HG02885 (cell line): Measurements from ENCODE around the gene ZNF175.
"Not testable (repeated sequence)": the region's sequence is repeated elsewhere in the genome, so short reads cannot be mapped to it uniquely, and the experiment has no call there.

ENCODE experiments used
- ATAC-seq: cut with Tn5 transposase; IDR thresholded peaks from one replicate; pipeline ENCODE4 v1.9.1; 2021; ENCODE audit warnings: mild to moderate bottlenecking; ENCODE audit not compliant: unreplicated experiment, poor library complexity

The ZNF175 gene

DNA sequence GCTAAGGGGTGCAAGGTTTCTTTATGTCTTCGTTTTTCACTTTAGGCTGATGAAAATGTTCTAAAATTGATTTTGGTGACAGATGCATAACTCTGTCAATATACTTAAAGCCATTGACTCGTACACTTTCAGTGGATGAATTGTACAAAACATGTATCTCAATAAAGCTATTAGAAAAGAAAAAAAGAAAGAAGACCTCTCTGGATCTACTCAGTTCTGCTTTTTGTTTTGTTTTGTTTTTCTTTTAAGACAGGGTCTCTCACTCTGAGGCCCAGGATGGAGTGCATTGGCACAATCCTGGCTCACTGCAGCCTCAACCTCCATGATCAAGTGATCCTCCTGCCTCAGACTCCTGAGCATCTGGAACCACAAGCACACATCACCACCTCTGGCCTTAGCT lies 55.6 kb downstream of the ZNF175 start:
- ATAC-seq, result no peak

DNA sequence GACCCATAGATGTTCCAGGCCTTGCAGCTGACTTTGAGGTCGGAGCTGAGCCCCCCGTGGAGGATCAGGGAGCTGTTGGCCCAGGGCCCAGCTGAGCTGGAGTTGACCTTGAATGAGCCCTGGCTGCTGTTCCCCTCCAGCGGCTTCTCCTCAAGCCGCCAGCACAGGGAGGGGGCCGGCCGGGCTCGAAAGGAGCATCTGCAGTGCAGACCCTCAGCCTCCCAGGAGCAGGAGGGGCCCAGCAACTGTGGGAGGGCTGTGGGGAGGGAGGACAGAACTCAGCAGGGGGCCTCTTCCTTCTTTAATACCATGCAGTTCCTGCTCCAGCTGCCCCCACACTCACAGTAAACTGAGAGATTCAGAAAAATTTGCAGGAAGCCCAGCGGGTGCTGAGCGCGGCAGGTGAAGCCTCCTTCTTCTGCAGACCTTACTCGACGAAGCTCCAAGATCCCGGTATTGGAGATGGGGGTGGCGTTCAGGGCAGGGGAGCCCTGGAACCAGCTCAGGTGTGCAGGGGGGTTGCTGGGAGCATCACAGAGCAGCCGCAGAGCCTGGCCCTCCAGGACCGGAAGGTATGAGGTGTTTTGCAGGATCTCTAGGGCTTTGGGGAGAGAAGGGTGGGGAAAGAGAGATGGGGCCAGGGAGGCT lies 56.5 kb downstream of the ZNF175 start:
- ATAC-seq, result no peak

DNA sequence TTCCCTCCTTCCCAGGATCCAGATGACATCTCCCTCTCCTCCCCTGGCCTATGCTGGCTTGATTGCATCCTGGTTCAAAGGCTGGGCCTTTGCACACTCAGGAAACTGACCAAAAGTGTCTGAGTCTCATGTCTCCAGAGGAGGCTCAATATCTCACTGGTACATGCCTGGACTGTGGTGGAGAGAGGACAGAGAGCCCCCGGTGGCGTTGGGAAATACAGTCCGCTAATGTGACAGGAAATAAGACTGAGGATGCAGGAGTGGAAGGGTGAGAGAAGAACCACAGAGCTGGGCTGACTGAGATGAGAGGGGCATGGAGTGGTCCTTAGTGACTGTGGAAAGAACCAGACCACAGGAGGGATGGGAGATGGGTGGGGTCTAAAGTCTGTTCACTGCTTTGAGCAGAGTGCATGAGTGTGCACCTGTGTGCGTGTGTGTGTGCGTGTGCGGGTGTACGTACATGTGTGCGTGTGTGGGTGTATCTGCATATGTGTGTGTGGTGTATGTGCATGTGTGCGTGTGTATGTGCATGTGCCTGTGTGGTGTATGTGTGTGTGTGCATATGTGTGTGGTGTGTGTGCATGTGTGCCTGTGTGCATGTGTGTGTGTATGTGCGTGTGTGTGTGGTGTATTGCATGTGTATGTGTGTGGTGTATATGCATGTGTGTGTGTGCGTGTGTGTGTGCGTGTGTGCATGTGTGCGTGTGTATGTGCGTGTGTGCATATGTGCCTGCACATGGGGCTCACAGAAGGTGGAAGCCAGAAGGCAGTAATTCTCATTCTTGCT lies 57.3 kb downstream of the ZNF175 start:
- no peak for ATAC-seq

DNA sequence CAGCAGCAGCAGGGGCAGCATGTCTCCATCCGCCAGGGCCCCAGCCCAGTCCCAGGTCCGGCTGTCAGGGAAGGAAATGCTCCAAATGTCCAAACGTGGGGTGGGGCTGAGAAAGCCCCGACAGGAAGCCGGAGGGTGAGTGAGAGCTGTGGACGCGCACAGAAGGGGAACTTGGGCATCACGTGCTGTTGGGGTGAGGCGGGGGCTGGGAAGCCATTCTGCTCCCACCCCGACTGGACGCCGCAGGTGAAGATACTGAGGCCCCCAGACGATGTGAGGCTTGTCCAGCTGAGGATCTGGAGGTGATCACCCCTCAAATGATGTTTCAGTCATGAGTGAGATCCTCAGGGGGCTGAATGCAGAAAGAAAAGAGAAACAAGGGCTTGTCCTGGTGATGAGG lies 59.2 kb downstream of the ZNF175 start, which contains the start of gene SIGLEC5:
Gene SIGLEC5, minus strand, starts transcription at position 87 of the 400 bp plus-strand sequence. Its CDS starts 66 bp downstream, at position 21.
- not testable (repeated sequence) for ATAC-seq

DNA sequence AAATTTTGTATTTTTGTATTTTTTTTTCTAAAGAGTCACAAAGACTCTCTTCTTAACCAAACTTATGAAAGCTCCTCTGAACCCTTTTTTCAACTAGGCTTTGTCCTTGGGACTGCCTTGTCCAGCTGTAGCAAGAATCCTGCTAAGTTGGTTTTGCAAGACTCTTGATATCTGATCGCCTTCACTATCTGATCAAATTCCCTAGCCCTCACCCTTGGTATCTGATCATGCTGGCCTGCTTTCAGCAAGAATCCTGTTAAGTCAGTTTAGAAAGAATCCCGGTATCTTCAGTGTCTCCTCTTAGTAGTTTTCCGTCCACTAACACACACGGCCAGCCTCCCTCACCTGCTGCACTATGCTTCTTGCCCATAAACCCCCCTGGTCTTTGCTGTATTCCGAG lies 61.0 kb downstream of the ZNF175 start:
- no peak for ATAC-seq

DNA sequence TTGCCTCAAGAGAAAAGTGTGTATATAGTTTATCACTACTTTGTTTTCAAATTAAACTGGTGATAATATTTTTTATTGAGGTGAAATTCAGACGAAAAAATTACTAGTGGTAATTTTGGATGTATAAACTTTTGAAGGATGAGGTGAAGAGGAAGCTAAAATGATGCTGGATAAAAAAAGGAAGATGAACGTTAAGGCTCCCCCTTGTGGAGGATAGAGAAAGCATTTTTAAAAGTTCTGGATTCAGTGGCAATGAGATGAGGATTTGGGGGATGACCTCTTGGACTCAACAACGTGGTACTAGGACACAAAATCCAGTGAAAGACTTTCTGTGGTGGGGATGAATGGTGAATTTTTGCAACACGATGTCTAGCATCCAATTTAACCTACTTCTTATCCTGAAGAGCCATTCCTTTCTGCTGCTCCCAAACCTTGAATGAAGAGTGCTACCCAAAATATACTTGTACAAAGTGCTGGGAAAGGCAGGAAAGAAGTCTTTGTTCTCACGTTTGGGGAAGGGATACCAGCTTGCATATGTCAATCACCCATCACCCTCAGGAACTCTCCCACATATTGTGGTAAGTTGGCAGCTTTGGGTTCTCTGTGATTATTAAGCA lies 66.4 kb downstream of the ZNF175 start:
- no peak for ATAC-seq

DNA sequence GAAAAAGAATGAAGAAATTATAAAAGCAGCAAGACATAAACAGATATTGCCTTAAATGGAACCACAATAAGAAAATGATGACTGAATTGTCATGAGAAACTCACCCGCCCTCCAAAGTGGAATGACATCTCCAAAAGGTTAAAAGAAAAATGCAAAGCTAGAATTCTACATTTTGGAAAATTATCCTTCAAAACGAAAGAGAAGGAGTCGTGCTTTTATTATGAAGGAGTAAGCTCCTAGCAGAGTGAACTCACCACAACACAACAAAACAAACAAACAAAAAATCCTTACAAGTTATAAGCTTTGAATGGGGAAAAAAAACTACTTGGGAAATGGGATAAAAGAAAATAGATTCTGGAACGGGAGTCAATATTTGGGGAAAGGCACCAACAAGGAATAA lies 68.8 kb downstream of the ZNF175 start:
- ATAC-seq, result no peak

DNA sequence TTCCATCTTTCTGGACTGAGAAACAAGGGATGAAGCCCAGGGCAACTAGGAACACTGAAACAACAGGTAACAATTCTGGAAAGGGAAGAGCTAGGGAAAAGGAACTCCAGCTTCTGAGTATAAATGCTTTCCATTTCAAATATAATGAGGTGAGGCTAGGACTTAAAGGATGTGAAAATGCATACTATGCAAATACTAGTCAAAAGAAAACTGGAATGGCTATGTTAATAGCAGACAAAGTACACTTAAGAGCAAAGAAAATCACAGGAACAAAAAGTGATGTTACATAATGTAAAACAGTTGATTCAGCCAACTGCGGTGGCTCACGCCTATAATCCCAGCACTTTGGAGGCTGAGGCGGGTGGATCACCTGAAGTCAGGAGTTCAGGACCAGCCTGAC lies 69.3 kb downstream of the ZNF175 start:
- ATAC-seq, result no peak

DNA sequence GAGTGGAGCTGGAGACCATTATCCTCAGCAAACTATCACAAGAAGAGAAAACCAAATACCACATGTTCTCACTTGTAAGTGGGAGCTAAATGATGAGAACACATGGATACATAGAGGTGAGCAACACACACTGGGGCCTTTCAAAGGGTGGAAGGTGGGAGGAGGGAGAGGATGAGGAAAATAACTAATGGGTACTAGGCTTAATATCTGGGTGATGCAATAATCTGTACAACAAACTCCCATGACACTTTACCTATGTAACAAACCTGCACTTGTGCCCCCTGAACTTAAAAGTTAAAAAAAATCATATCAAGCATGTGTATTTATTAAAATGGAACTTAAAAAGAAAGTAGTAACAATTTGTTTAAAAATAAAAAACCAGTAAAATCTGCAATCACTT lies 70.6 kb downstream of the ZNF175 start:
- ATAC-seq, result no peak
